HepG2 (cell line): ENCODE data around the gene SLC22A23. TPM values are rescaled to one million over a fixed set of nuclear protein-coding genes. Genes with fewer than 3 reads are reported as not detected.

Source experiments
- CBX5 ChIP-seq: sonication (generic); formaldehyde crosslinking; IDR thresholded peaks from 2 replicates; pipeline ENCODE4 v1.4.0; 2020; ENCODE audit warnings: missing genetic modification reagents, borderline replicate concordance
- HDAC6 ChIP-seq: fragments of 200-600 bp; sonication (generic); IDR thresholded peaks from 2 replicates; pipeline ENCODE4 v1.7.0; 2017; ENCODE audit warnings: mild to moderate bottlenecking, antibody characterized with exemption, low read length, low read depth
- KDM5B ChIP-seq: sonication (generic); formaldehyde crosslinking; IDR thresholded peaks from 2 replicates; pipeline ENCODE4 v1.4.0; 2020; ENCODE audit warnings: missing genetic modification reagents, mild to moderate bottlenecking, borderline replicate concordance
- MAFK ChIP-seq, 2 experiments: IDR thresholded peaks in 1 of 2; conservative IDR thresholded peaks in 1 of 2; 2 replicates each; pipeline ENCODE4 v1.6.1; 2011; ENCODE audit warnings: improper control_type of control experiment in 2 of 2, low read length in 2 of 2
- NFATC3 ChIP-seq: sonication (generic); formaldehyde crosslinking; IDR thresholded peaks from 2 replicates; pipeline ENCODE4 v1.5.1; 2020; ENCODE audit warnings: mild to moderate bottlenecking, missing genetic modification reagents
- PHF21A ChIP-seq: sonication (generic); formaldehyde crosslinking; IDR thresholded peaks from 2 replicates; pipeline ENCODE4 v1.5.0; 2020; ENCODE audit warnings: mild to moderate bottlenecking, missing genetic modification reagents
- PHF8 ChIP-seq: sonication (generic); formaldehyde crosslinking; IDR thresholded peaks from 2 replicates; pipeline ENCODE4 v1.5.0; 2020; ENCODE audit warnings: missing genetic modification reagents
- SSRP1 ChIP-seq: IDR thresholded peaks from 2 replicates; pipeline ENCODE4 v1.6.1; 2016; ENCODE audit warnings: control low read depth
- SYNCRIP ChIP-seq: fragments of 200-400 bp; formaldehyde crosslinking; IDR thresholded peaks from 2 replicates; pipeline ENCODE4 v1.6.1; 2018; ENCODE audit warnings: mild to moderate bottlenecking, low read depth, low read length; ENCODE audit not compliant: insufficient read depth
- ZFP82 ChIP-seq: sonication (generic); formaldehyde crosslinking; IDR thresholded peaks from 2 replicates; pipeline ENCODE4 v1.5.1; 2020; ENCODE audit warnings: mild to moderate bottlenecking, missing genetic modification reagents, borderline replicate concordance
- ZFP90 ChIP-seq: sonication (generic); formaldehyde crosslinking; IDR thresholded peaks from 2 replicates; pipeline ENCODE4 v1.8.0; 2022; ENCODE audit warnings: missing genetic modification reagents, mild to moderate bottlenecking, inconsistent platforms, borderline replicate concordance
- ZNF382 ChIP-seq: sonication (generic); formaldehyde crosslinking; IDR thresholded peaks from 2 replicates; pipeline ENCODE4 v1.5.0; 2020; ENCODE audit warnings: missing genetic modification reagents, mild to moderate bottlenecking, borderline replicate concordance
- ZNF572 ChIP-seq: sonication (generic); formaldehyde crosslinking; IDR thresholded peaks from 2 replicates; pipeline ENCODE4 v1.5.1; 2020; ENCODE audit warnings: mild to moderate bottlenecking, missing genetic modification reagents
- ZNF704 ChIP-seq: sonication (generic); formaldehyde crosslinking; IDR thresholded peaks from 2 replicates; pipeline ENCODE4 v1.8.1; 2023; ENCODE audit warnings: mild to moderate bottlenecking, inconsistent platforms, moderate library complexity, missing genetic modification reagents, borderline replicate concordance
- ZNF746 ChIP-seq: sonication (generic); formaldehyde crosslinking; IDR thresholded peaks from 2 replicates; pipeline ENCODE4 v1.8.0; 2022; ENCODE audit warnings: mild to moderate bottlenecking, missing genetic modification reagents
- ZNF772 ChIP-seq: sonication (generic); formaldehyde crosslinking; IDR thresholded peaks from 2 replicates; pipeline ENCODE4 v1.5.0; 2020; ENCODE audit warnings: mild to moderate bottlenecking, missing genetic modification reagents
- ZNF781 ChIP-seq: sonication (generic); formaldehyde crosslinking; IDR thresholded peaks from 2 replicates; pipeline ENCODE4 v1.5.1; 2020; ENCODE audit warnings: borderline replicate concordance, mild to moderate bottlenecking, missing genetic modification reagents; ENCODE audit errors: not compliant biosample characterization
- ZNF816 ChIP-seq: sonication (generic); formaldehyde crosslinking; IDR thresholded peaks from 2 replicates; pipeline ENCODE4 v1.8.0; 2022; ENCODE audit warnings: missing genetic modification reagents, mild to moderate bottlenecking, borderline replicate concordance
- polyA plus RNA-seq, 8 experiments: library from polyadenylated mRNA; depleted of rRNA in 3 of 8; stranded (reverse) in 7 of 8; unstranded in 1 of 8; fragments of >200 nt; fragmentation: Illumina TruSeq in 4 of 8; extraction: Trizol in 4 of 8; gene quantifications; 2 replicates each; pipeline versions ENCODE4 v1.2.1 to v1.2.3, GENCODE V29; 2011 to 2016; ENCODE audit warnings: low read depth in 4 of 8, missing spikeins in 1 of 8, mixed read lengths in 1 of 8; ENCODE audit not compliant: insufficient read depth in 1 of 8
- total RNA-seq, 5 experiments: library from RNA; depleted of rRNA; stranded (reverse); fragments of >200 nt; fragmentation: Illumina TruSeq; extraction: Trizol; gene quantifications; 2 replicates each; pipeline ENCODE4 v1.2.3, GENCODE V29; 2016; ENCODE audit warnings: low read depth in 1 of 5
- TF ChIP-seq, protein P1 (sequence below): sonication (generic); formaldehyde crosslinking; IDR thresholded peaks from 2 replicates; pipeline ENCODE4 v1.4.0; 2020; ENCODE audit warnings: missing genetic modification reagents
- TF ChIP-seq, protein P2 (sequence below): sonication (generic); formaldehyde crosslinking; IDR thresholded peaks from 2 replicates; pipeline ENCODE4 v1.9.0; 2021; ENCODE audit warnings: missing genetic modification reagents, borderline replicate concordance
- TF ChIP-seq, protein P3 (sequence below): sonication (generic); formaldehyde crosslinking; IDR thresholded peaks from 2 replicates; pipeline ENCODE4 v1.4.0; 2020; ENCODE audit warnings: missing genetic modification reagents

Gene SLC22A23
- total and polyA plus RNA-seq, 2 of the 13 experiments (the other 11 are each of a cell fraction or from before 2014, with no cell fraction given), result 11.8 to 17.5 TPM

GRCh38 chr6:3410385-3411360 is 46.2 kb downstream of the SLC22A23 start (continued):
- TF ChIP-seq KDM5B, result peak; percentile 26; the same call in 1 of the 2 replicates
- no peak for TF ChIP-seq ZNF772 (CRISPR knock-in tag)
- TF ChIP-seq ZNF746, result peak; percentile 73; the same call in 1 of the 2 replicates
- no peak for TF ChIP-seq NFATC3 (CRISPR knock-in tag)
- TF ChIP-seq, protein P1, sequence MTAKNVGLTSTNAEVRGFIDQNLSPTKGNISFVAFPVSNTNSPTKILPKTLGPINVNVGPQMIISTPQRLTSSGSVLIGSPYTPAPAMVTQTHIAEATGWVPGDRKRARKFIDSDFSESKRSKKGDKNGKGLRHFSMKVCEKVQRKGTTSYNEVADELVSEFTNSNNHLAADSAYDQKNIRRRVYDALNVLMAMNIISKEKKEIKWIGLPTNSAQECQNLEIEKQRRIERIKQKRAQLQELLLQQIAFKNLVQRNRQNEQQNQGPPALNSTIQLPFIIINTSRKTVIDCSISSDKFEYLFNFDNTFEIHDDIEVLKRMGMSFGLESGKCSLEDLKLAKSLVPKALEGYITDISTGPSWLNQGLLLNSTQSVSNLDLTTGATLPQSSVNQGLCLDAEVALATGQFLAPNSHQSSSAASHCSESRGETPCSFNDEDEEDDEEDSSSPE (CRISPR knock-in tag), result peak; percentile 18; the same call in 1 of the 2 replicates
- no peak; the same call in 1 of the 2 replicates for TF ChIP-seq ZFP90
- TF ChIP-seq ZNF572 (CRISPR knock-in tag), result 0 out of 2 replicates have a peak, but pooled peaks have one; percentile 29
- TF ChIP-seq, protein P2, sequence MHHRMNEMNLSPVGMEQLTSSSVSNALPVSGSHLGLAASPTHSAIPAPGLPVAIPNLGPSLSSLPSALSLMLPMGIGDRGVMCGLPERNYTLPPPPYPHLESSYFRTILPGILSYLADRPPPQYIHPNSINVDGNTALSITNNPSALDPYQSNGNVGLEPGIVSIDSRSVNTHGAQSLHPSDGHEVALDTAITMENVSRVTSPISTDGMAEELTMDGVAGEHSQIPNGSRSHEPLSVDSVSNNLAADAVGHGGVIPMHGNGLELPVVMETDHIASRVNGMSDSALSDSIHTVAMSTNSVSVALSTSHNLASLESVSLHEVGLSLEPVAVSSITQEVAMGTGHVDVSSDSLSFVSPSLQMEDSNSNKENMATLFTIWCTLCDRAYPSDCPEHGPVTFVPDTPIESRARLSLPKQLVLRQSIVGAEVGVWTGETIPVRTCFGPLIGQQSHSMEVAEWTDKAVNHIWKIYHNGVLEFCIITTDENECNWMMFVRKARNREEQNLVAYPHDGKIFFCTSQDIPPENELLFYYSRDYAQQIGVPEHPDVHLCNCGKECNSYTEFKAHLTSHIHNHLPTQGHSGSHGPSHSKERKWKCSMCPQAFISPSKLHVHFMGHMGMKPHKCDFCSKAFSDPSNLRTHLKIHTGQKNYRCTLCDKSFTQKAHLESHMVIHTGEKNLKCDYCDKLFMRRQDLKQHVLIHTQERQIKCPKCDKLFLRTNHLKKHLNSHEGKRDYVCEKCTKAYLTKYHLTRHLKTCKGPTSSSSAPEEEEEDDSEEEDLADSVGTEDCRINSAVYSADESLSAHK (CRISPR knock-in tag), result no peak
- peak; percentile 85; the same call in 1 of the 2 replicates for TF ChIP-seq SSRP1 (CRISPR knock-in tag)
- no peak for TF ChIP-seq ZNF382 (CRISPR knock-in tag)
- no peak for TF ChIP-seq MAFK (conservative IDR thresholded peaks at IDR 0.05 in 1 of 2, IDR thresholded peaks at IDR 0.05 in 1 of 2; ENCODE audit: low read length in 2 of 2)
- no peak for TF ChIP-seq HDAC6
- 0 out of 2 replicates have a peak, but pooled peaks have one; percentile 63 for TF ChIP-seq PHF21A (CRISPR knock-in tag)
- TF ChIP-seq ZNF704 (CRISPR knock-in tag), result 0 out of 2 replicates have a peak, but pooled peaks have one; percentile 70
- TF ChIP-seq SYNCRIP, result no peak
- TF ChIP-seq, protein P3, sequence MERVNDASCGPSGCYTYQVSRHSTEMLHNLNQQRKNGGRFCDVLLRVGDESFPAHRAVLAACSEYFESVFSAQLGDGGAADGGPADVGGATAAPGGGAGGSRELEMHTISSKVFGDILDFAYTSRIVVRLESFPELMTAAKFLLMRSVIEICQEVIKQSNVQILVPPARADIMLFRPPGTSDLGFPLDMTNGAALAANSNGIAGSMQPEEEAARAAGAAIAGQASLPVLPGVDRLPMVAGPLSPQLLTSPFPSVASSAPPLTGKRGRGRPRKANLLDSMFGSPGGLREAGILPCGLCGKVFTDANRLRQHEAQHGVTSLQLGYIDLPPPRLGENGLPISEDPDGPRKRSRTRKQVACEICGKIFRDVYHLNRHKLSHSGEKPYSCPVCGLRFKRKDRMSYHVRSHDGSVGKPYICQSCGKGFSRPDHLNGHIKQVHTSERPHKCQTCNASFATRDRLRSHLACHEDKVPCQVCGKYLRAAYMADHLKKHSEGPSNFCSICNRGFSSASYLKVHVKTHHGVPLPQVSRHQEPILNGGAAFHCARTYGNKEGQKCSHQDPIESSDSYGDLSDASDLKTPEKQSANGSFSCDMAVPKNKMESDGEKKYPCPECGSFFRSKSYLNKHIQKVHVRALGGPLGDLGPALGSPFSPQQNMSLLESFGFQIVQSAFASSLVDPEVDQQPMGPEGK (CRISPR knock-in tag), result peak; percentile 67
- peak; percentile 69 for TF ChIP-seq ZNF781
- no peak for TF ChIP-seq ZFP82 (CRISPR knock-in tag)
- TF ChIP-seq PHF8, result no peak; the same call in none of the 2 replicates
- TF ChIP-seq CBX5 (CRISPR knock-in tag), result peak; percentile 89; the same call in 1 of the 2 replicates
- no peak; the same call in 1 of the 2 replicates for TF ChIP-seq ZNF816
